HEK293 (cell line): ENCODE measurements around the gene IL36B.

Experiments
- CTCF ChIP-seq: fragments of 450-650 bp; formaldehyde crosslinking; IDR thresholded peaks from 2 replicates; pipeline ENCODE4 v1.5.1; 2016; ENCODE audit warnings: missing biosample characterization, missing genetic modification characterization
- YY1 ChIP-seq: fragments of 450-650 bp; formaldehyde crosslinking; IDR thresholded peaks from 2 replicates; pipeline ENCODE4 v1.5.1; 2018; ENCODE audit warnings: missing biosample characterization, missing genetic modification characterization
- ZNF274 ChIP-seq, 2 experiments: fragments of 200-500 bp in 1 of 2; fragments of 450-650 bp in 1 of 2; sonication (Bioruptor generic) in 1 of 2; formaldehyde crosslinking in 1 of 2; IDR thresholded peaks; 2 replicates each; pipeline versions ENCODE4 v1.5.1 to v1.6.1; 2014 to 2016; ENCODE audit warnings: borderline replicate concordance in 1 of 2, inconsistent platforms in 1 of 2, low read length in 1 of 2, missing biosample characterization in 1 of 2, missing genetic modification characterization in 1 of 2
- ZNF311 ChIP-seq: fragments of 450-650 bp; formaldehyde crosslinking; IDR thresholded peaks from 2 replicates; pipeline ENCODE4 v1.5.1; 2017; ENCODE audit warnings: missing biosample characterization, missing genetic modification characterization, borderline replicate concordance
- ZNF704 ChIP-seq: fragments of 450-650 bp; formaldehyde crosslinking; IDR thresholded peaks from 2 replicates; pipeline ENCODE4 v1.5.1; 2016; ENCODE audit warnings: missing biosample characterization, missing genetic modification characterization
- TF ChIP-seq, protein P1 (sequence below): fragments of 450-650 bp; formaldehyde crosslinking; IDR thresholded peaks from 2 replicates; pipeline ENCODE4 v1.5.0; 2017; ENCODE audit warnings: missing biosample characterization, missing genetic modification characterization, borderline replicate concordance

DNA sequence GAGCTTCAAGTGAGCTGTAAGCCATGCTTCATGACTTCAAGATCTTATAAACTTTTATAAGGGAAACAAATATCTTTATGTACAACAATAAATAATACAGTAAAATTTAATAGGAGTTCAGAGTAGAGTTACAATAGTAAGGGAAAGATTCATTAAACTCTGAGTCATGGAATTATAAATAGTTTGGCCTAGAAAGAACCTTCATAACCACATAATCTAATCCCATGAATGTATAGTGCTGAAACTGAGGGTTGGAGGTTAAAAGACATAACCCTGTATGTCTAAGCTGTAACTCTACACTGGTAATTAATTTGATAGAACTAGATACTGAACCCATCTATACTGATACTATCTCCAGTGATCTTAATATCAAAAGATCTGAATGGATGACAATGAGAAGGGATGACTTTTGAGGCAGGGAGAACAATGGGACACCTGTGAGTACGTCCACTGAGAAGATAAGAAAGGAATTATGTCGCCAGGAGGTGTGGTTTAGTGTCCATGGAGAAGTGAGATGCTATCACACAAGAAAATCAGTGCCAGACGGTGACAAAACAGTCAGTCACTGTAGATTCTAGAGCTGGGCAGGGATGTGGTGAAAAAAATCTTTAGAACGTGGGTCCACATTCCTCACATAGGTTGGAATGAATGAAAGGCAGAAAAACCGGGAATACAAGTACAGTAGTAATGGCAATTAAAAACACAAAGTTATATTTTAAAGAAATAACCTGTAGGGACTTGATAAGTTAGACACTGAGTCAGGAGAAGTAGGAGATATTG is 16.2 kb upstream of the IL36B start:
- TF ChIP-seq, protein P1, sequence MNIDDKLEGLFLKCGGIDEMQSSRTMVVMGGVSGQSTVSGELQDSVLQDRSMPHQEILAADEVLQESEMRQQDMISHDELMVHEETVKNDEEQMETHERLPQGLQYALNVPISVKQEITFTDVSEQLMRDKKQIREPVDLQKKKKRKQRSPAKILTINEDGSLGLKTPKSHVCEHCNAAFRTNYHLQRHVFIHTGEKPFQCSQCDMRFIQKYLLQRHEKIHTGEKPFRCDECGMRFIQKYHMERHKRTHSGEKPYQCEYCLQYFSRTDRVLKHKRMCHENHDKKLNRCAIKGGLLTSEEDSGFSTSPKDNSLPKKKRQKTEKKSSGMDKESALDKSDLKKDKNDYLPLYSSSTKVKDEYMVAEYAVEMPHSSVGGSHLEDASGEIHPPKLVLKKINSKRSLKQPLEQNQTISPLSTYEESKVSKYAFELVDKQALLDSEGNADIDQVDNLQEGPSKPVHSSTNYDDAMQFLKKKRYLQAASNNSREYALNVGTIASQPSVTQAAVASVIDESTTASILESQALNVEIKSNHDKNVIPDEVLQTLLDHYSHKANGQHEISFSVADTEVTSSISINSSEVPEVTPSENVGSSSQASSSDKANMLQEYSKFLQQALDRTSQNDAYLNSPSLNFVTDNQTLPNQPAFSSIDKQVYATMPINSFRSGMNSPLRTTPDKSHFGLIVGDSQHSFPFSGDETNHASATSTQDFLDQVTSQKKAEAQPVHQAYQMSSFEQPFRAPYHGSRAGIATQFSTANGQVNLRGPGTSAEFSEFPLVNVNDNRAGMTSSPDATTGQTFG (tag by site-specific recombination) = no peak
- TF ChIP-seq ZNF274 (IDR thresholded peaks at IDR 0.05; ENCODE audit: low read length) = no peak
- TF ChIP-seq ZNF274 (tag by site-specific recombination; IDR thresholded peaks at IDR 0.05; ENCODE audit: borderline replicate concordance) = no peak
- TF ChIP-seq ZNF311 (tag by site-specific recombination) = no peak
- no peak for TF ChIP-seq YY1
- no peak for TF ChIP-seq CTCF (tag by site-specific recombination)
- no peak for TF ChIP-seq ZNF704 (tag by site-specific recombination)
